HS-5 (cell line): Measurements from ENCODE around the gene DMD.

Experiments
- DNase-seq: peaks from one replicate; pipeline ENCODE4 v3.0.0-alpha.2; 2012; ENCODE audit warnings: low read depth

The DMD gene

GRCh38 chrX:31280580-31280979 lies 1930.8 kb downstream of the DMD start:
- no peak for DNase-seq

- no peak for DNase-seq
Observed at GRCh38 chrX:31279359-31279758, 1932.0 kb downstream of the DMD start.

- DNase-seq, result no peak
Observed at GRCh38 chrX:31272472-31272775, 1938.9 kb downstream of the DMD start.

- no peak for DNase-seq
Observed at GRCh38 chrX:31271615-31272471, 1939.5 kb downstream of the DMD start.

- DNase-seq, result no peak
Observed at GRCh38 chrX:31269914-31270313, 1941.4 kb downstream of the DMD start.

GRCh38 chrX:31268359-31268758 lies 1943.0 kb downstream of the DMD start:
- no peak for DNase-seq

- DNase-seq, result no peak
Observed at GRCh38 chrX:31266203-31267076, 1944.9 kb downstream of the DMD start.

GRCh38 chrX:31265383-31265782 lies 1946.0 kb downstream of the DMD start:
- DNase-seq, result no peak

GRCh38 chrX:31260351-31260750 lies 1951.0 kb downstream of the DMD start:
- no peak for DNase-seq

- DNase-seq, result no peak
Observed at GRCh38 chrX:31258166-31258565, 1953.2 kb downstream of the DMD start.

GRCh38 chrX:31255310-31256033 lies 1955.9 kb downstream of the DMD start:
- no peak for DNase-seq

- DNase-seq, result no peak
Observed at GRCh38 chrX:31252133-31252532, 1959.2 kb downstream of the DMD start.

- DNase-seq, result no peak
Observed at GRCh38 chrX:31251336-31251735, 1960.0 kb downstream of the DMD start.

- DNase-seq, result no peak
Observed at GRCh38 chrX:31245714-31246113, 1965.6 kb downstream of the DMD start.

GRCh38 chrX:31243804-31244203 lies 1967.5 kb downstream of the DMD start:
- DNase-seq, result no peak

- DNase-seq, result no peak
Observed at GRCh38 chrX:31240982-31241381, 1970.4 kb downstream of the DMD start.

- DNase-seq, result no peak
Observed at GRCh38 chrX:31237189-31237588, 1974.2 kb downstream of the DMD start.

- no peak for DNase-seq
Observed at GRCh38 chrX:31236231-31236630, 1975.1 kb downstream of the DMD start.

- DNase-seq, result no peak
Observed at GRCh38 chrX:31233941-31234496, 1977.3 kb downstream of the DMD start.

GRCh38 chrX:31232506-31232905 lies 1978.8 kb downstream of the DMD start:
- no peak for DNase-seq

GRCh38 chrX:31228909-31229308 lies 1982.4 kb downstream of the DMD start:
- DNase-seq, result no peak

- no peak for DNase-seq
Observed at GRCh38 chrX:31228415-31228832, 1982.9 kb downstream of the DMD start.
